Epidermal melanocyte (primary cell): ENCODE results near the gene DMRTA1.
"Not testable (repeated sequence)": the region's sequence is repeated elsewhere in the genome, so short reads cannot be mapped to it uniquely, and the experiment has no call there.

ENCODE experiments used
- DNase-seq: peaks from one replicate; pipeline ENCODE4 v3.0.0; 2011; ENCODE audit warnings: low spot score; ENCODE audit not compliant: insufficient read length

Gene DMRTA1

DNA sequence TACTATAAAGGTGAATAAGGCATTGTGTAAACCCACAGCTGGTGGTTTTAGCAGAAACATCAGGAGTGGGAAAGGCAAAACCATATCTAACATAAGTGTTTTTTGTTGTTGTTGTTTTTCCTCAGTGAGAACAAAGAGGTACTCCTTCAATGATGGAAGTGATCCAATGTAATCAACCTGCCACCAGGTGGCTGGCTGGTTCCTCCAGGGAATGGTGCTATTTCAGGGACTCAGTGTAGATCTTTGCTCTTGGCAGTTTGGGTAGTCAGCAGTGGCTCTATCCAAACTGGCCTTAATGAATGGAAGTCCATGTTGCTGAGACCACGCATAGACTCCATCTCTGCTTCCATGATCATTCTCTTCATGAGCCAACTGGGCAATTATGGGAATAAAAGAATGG, 10.8 kb downstream of the DMRTA1 start:
- DNase-seq = no peak

DNA sequence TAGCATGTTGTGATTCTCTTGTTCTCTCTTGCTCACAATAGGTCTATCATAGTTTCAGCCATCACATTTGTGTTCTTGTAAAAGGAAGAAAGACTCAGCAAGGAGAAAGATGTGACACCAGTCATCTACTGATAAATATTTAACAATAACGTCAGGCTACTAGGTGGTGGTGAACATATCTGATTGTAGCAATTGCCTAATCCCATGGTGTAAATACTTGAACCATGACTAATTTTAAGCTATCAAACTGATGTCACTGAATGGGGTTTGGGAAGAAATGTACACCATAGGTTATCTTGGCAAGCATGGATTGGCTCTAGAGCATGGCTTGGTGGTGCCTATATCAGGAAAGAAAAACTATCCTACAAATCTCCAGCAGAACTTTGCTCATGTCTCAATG, 16.6 kb downstream of the DMRTA1 start:
- no peak for DNase-seq

DNA sequence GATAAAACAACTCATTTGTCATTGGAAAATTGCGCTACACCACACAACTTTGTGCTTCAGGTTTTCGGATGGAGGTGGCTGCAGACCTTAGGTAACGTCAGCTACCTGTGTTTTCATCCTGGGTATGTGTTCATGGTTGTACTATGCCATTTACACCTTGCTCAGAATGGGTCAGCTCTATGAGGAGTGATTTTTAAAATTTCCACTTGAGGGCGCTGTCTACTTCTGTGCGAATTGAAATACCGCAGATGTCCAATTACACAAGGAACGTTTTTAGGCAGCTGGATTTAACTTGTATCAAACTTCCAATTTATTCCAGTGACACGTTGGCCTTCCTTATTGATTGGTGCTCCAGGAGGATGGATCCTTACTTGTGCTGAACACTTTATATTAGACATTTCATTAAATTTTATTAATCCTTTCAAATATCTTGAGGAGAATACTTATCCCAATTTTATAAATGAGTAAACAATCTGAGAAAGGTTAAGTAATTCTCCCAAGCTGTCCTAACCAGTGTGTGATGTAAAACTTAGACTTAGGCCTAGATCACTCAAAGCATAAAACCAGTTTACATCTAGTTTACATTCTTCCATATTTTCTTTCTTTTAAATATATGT, 23.4 kb downstream of the DMRTA1 start:
- no peak for DNase-seq

DNA sequence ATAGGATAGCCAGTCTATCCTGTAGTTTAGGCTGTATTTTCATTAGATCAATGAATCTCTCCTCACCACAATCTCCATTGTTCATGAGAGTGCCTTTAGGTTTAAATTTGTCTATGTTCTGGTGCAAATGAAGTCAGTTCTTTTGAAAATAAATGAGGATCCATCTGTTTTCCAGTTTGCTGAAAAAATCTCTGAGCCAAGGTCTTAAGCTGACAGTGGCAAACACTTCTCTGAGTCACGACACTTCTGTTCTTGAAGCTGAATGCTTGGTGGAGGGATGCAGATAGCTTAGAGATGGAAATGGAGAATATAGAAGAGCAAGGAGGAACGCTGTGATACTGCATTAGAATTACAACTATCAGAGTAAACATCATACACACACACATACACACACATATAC, 34.9 kb downstream of the DMRTA1 start:
- DNase-seq = no peak

DNA sequence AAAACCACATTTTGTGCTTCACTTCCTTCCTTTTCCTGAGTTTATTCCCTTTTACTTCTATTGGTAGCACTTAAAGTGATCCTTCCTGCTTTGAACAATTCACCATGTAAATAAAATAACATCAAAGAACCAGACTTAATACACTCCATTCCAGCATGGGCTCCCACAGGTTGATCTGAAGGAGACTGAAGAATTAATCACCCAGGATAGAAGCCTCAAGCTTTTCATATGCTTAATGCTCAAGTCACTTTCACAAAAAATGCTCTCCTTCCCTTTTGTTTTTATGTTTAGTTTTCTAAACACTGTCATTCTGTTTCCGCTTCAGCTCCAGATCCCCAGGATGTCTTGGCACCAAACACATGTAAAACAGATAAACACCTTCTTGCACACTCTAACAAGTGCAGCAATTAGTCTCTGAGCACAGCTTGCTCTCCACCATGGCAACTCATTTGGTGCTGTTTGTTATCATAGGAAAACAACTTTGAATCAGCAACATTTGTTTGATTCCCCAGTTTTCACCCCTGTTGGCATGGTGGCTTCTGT, 37.0 kb downstream of the DMRTA1 start:
- DNase-seq = no peak

DNA sequence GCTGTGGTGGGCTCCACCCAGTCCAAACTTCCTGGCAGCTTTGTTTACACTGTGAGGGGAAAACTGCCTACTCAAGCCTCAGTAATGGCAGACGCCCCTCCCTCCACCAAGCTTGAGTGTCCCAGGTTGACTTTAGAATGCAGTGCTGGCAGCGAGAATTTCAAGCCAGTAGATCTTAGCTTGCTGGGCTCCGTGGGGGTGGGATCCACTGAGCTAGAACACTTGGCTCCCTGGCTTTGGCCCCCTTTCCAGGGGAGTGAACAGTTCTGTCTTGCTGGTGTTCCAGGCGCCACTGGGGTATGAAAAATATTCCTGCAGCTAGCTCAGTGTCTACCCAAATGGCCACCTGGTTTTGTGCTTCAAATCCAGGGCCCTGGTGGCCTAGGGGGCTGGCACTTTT, 49.6 kb downstream of the DMRTA1 start:
- DNase-seq = not testable (repeated sequence)
